Measurements from ENCODE around the gene PDIA4.
"Not testable (repeated sequence)": the region's sequence is repeated elsewhere in the genome, so short reads cannot be mapped to it uniquely, and the experiment has no call there.

The PDIA4 gene

GRCh38 chr7:149030439-149030838 is 2.1 kb upstream of the PDIA4 start:
- not testable (repeated sequence) for DNase-seq

GRCh38 chr7:149027611-149028345 is 527 bp downstream of the PDIA4 start:
- no peak for DNase-seq

- no peak for DNase-seq
Observed at GRCh38 chr7:149027055-149027454, 1.2 kb downstream of the PDIA4 start.

DNA sequence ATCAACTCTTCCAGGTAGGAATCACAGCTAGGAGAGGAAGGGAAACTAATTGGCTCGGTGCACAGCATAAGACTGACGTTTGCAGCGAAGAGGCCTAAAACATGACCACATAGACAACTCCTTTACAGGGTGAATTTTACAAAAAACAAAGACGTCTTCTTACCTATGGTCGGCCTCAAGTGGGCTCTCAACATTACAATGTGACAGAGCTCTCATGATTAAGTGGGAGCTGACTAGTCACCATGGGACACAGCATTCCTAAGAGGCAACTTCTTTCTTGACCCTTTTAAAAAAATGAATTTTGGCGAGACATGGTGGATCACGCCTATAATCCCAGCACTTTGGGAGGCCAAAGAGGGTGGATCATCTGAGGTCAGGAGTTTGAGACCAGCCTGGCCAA is 4.6 kb downstream of the PDIA4 start:
- no peak for DNase-seq

DNA sequence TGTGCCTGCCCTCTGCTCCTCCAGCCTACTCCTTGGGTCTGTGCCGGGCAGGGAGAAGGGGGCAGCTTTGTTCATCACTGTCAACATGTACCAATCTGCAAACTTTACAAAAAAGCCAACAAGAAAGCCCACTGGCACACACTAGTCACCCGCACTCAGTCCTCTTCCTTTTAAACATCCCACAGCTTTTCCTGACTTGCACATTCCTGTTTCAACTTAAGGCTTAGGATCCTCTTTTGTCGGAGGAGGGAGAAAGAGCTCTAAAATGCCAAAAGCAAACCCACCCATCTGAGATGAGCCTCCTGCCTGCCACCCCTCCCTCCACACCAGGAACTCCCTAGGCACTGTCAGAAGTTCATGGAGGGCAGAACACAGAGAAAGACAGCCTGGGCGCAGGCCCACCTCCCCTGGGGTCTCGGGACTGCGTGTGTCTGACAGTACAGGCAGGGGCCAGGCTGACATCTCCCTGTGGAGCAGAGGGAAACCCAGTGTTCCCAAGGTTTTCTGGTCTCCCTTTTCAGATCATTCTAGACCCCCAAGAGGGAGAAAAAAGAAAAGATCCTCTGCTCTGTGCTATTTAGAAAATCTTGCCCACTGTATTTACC is 5.4 kb downstream of the PDIA4 start:
- DNase-seq, result no peak

- DNase-seq, result no peak
Observed at GRCh38 chr7:149021725-149022062, 6.6 kb downstream of the PDIA4 start.

DNA sequence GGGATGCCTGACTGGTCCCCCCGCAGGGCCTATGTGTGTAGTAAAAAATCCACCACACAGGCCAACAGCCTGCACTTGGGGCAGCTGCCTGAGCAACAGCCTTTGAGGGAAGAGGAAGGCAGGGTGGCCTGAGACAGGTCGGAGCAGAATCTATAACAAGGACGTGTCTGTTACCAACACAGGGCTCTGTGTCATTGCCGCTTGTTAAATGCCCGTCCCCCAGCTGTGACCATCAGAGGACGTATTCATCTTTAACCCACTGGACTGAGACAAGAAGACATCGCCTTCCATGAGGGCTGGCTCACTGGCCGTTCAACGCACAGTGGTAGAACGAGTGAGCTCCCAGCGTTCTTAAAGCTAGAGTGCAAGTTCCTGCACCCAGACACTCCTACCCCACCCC is 7.8 kb downstream of the PDIA4 start:
- DNase-seq, result no peak

DNA sequence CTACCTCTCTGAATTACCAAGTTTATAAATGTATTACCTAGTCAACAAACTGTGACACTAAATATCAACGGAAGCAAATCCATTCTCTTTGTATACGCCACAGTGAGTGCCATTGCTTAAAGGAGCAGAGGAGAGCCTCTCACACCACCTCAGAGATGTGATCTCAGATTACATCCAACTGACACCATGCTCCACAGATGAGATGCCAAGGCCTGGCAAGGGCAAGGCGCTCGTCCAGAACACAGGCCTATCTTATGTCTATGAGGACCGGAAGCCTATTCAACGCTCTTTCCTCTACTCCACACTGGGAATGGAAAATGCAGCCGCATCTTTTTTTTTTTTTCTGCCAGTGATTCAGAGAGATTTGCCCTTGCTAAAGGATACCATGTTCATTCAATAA is 11.4 kb downstream of the PDIA4 start:
- DNase-seq, result no peak

DNA sequence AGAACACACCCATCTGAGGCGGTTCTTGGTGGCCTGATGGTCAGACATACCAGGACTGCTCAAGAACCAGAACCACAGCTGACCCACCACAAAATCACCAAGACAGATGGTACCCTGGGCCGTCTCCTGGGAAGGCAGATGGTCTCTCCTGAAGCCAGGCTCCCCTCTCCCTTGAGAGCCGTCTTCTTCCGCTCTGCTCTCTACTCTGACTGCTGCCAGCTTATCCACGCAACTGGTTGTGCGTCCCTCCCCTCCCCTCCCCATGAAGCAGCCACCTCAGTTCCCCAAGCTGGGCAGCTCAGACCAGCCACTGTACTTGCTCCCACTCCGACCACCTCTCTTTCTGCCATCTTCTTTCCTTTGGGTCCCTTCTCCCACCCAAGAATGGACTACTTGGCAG is 14.0 kb downstream of the PDIA4 start:
- DNase-seq, result no peak

DNA sequence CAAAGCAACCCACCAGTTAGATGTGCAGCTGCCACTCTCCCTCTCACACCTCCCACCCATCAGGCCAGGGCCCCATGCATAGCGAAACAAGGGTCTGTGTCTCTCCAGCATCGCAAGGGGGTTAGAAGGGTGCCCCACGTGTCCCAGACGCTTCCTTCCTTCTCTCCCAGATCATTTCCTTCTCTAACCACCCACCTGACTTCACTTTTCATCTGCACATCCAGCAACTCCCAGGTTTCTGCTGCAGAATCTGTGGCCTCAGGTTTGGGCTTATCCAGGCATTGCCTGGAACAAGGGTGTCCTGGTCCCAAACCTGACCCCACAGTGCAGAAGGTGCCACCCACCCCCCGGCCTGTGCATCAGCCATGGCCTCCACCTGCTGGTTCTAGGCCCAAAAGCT is 14.4 kb downstream of the PDIA4 start:
- no peak for DNase-seq

DNA sequence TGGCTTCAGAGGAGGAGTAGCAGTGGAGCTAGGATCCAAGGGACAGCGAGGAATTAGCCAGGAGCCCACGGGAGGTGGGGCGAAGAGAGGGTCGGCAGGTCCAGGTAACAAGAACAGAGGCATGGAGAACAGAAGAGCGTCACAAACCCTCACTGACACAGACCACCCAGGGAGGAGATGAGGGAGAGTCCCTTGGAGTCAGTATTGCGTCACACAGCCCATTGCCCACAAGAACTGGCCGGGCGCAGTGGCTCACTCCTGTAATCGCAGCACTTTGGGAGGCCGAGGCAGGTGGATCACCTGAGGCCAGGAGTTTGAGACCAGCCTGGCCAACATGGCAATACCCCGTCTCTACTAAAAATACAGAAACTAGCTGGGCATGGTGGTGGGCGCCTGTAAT is 15.6 kb downstream of the PDIA4 start:
- not testable (repeated sequence) for DNase-seq

DNA sequence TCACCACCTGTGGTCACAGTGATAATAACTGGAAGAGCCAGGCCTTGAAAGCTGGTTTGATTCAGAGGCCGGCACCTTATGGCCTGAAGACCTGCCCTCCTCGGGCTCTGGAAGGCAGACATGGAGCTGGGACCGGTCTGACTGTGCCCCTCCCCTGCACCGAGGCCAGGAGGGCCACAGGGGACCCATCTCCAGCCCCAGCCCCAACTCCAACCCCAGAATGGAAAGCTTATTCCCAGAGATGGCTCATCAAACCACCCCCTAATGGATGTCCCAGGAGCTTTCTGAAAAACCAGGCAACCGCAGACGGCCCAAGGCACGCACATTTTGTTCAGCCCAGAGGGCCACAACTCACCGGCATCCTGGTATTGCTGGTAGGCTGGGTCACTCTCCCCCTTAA is 16.8 kb downstream of the PDIA4 start:
- no peak for DNase-seq

DNA sequence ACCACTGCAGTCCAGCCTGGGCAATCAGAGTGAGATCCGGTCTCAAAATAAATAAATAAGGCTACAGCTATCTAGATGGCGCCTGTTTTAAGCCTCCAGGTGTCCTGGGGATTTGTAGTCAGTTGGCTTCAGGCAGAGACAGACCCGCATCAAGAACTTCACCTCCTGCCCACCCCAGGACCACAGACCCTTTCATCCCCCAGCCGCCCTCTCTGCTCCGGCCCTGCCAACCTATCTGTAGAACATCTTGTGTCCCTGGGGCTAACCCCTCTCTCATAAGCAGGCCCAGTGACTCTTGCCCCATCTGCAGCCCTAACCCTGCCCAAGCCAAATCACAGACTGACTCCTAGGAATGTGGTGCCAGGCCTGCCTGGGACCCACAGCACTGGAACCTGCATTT is 17.9 kb downstream of the PDIA4 start:
- no peak for DNase-seq

DNA sequence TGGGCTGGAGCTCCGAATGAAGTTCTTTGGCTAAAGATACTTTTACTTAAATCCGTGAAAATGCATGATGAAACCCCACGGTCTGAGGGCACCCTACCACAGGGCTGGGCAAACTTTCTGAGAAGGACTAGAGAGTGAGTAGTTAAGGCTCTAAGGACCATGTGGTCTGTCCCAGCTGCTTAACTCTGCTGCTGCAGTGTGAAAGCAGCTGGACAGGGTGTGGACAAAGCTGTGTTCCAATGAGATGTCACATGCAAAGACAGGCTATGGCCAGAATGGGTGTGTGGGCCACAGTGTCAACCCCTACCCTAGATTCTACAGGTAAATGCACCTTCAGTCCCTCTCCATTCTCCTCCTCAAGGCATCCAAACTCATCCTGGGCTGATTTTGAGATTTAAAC is 18.8 kb downstream of the PDIA4 start:
- no peak for DNase-seq

DNA sequence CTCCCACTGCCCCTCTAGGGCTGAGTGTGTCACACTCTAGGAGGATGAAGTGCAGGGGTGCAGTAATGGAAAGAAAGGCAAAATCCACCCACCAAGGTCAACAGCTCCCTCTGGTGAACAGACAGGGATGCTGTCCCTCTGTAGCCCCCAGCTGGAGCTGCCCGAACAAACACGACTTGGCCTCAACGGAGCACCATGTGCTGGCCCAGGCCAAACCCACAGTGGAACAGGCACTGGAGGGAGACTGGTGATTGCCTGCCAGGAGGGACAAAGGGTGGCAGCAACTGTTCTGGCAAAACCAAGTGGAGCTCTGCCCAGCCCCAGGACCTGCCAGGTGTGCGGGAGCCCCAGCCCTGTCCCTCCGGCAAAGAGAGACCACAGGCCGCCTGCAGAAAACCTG is 20.7 kb downstream of the PDIA4 start:
- DNase-seq, result no peak

- DNase-seq, result no peak
Observed at GRCh38 chr7:149007146-149007545, 21.2 kb downstream of the PDIA4 start.

- DNase-seq, result no peak
Observed at GRCh38 chr7:149006345-149006725, 22.0 kb downstream of the PDIA4 start.

- peak; percentile 70 to 78 (median 74) for DNase-seq
Observed at GRCh38 chr7:149005427-149006344, 22.6 kb downstream of the PDIA4 start.

- no peak for DNase-seq
Observed at GRCh38 chr7:149004405-149005370, 23.6 kb downstream of the PDIA4 start.

DNA sequence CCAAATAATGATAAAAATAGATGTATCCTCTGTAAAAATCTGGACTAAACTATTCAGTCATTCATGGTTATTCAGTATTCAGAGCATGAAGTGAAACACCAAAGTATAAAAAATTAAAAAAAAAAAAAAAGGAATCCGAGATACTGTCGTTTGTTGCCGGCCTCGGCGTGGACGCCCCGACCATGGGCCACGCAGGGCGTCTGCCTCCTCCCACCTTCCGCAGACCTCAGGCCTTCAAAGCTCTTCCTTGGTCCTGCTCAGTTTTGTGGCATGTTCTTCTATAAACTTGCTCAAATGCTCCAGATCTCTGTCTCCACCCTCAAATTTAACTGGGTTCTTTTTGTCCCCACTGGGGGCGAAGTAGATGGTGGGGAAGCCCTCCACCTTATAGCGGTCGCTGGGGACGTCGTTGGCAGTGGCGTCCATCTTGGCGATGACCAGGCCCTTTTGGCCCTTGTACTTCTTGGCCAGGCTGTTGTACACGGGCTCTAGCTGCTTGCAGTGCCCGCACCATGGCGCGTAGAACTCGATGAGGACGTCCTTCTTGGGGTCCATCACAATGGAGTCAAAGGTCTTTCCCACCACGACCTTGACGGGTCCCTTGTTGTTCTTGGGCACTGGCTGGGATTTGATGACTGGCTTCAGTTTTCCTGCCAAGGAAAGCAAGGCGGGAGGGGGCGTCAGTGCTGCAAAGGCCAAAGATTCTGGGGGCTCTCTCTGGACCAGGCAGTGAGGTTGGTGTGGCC is 24.6 kb downstream of the PDIA4 start:
- no peak for DNase-seq

GRCh38 chr7:149003018-149003417 is 25.3 kb downstream of the PDIA4 start:
- no peak for DNase-seq

GRCh38 chr7:149002604-149003003 is 25.7 kb downstream of the PDIA4 start:
- DNase-seq, result no peak
